GM10266 (cell line): ENCODE results near the gene EEFSEC.

ENCODE experiments used
- DNase-seq: peaks from one replicate; pipeline ENCODE4 v3.0.0; 2012; ENCODE audit errors: extremely low spot score
- CTCF ChIP-seq: IDR thresholded peaks from 2 replicates; pipeline ENCODE4 v1.5.1; 2012; ENCODE audit warnings: mild to moderate bottlenecking, low read depth; ENCODE audit not compliant: control insufficient read depth, insufficient read depth; ENCODE audit errors: missing control alignments

Gene EEFSEC

GRCh38 chr3:128153156-128154041, at the start of gene EEFSEC:
Gene EEFSEC (plus strand): TSS chr3:128153481. CDS start chr3:128153508, 27 bp downstream.
- no peak for TF ChIP-seq CTCF

GRCh38 chr3:128107834-128108233, 45.4 kb upstream of the EEFSEC start:
- no peak for DNase-seq
- TF ChIP-seq CTCF: no peak

More at GRCh38 chr3:128153156-128154041, at the start of gene EEFSEC:
- peak; percentile 87 for DNase-seq

GRCh38 chr3:128111147-128111546, 42.1 kb upstream of the EEFSEC start:
- DNase-seq: no peak
- no peak for TF ChIP-seq CTCF

GRCh38 chr3:128112357-128112968, 40.8 kb upstream of the EEFSEC start:
- DNase-seq: no peak
- TF ChIP-seq CTCF: no peak

GRCh38 chr3:128113817-128114794, 39.2 kb upstream of the EEFSEC start:
- DNase-seq: no peak

GRCh38 chr3:128122013-128122412, 31.3 kb upstream of the EEFSEC start:
- DNase-seq: no peak
- TF ChIP-seq CTCF: no peak

More at GRCh38 chr3:128113817-128114794, 39.2 kb upstream of the EEFSEC start:
- TF ChIP-seq CTCF: no peak
